Activated CD8-positive, alpha-beta memory T cell treated with anti-CD3 and anti-CD28 coated beads, Interleukin-2, amount 50 U/mL, for 48 hours (primary cell): ENCODE data around the gene NOS1AP.

Source experiments
- DNase-seq: peaks from one replicate; pipeline ENCODE4 v3.0.0-alpha.2; 2020

NOS1AP gene

GRCh38 chr1:162224267-162224666 is 154.8 kb downstream of the NOS1AP start:
- no peak for DNase-seq

- DNase-seq = no peak
Measured at GRCh38 chr1:162228586-162228985, 159.1 kb downstream of the NOS1AP start.

- DNase-seq = no peak
Measured at GRCh38 chr1:162229549-162229948, 160.1 kb downstream of the NOS1AP start.

- DNase-seq = no peak
Measured at GRCh38 chr1:162230096-162230495, 160.6 kb downstream of the NOS1AP start.

- no peak for DNase-seq
Measured at GRCh38 chr1:162230517-162230916, 161.0 kb downstream of the NOS1AP start.

- no peak for DNase-seq
Measured at GRCh38 chr1:162232034-162232711, 162.7 kb downstream of the NOS1AP start.

GRCh38 chr1:162233066-162233465 is 163.6 kb downstream of the NOS1AP start:
- DNase-seq = no peak

- DNase-seq = no peak
Measured at GRCh38 chr1:162233937-162234336, 164.4 kb downstream of the NOS1AP start.

GRCh38 chr1:162234571-162234970 is 165.1 kb downstream of the NOS1AP start:
- no peak for DNase-seq

GRCh38 chr1:162235241-162235800 is 165.8 kb downstream of the NOS1AP start:
- DNase-seq = no peak

- DNase-seq = no peak
Measured at GRCh38 chr1:162236201-162236600, 166.7 kb downstream of the NOS1AP start.

GRCh38 chr1:162236618-162237017 is 167.1 kb downstream of the NOS1AP start:
- no peak for DNase-seq

GRCh38 chr1:162240577-162240976 is 171.1 kb downstream of the NOS1AP start:
- DNase-seq = no peak

GRCh38 chr1:162242804-162243203 is 173.3 kb downstream of the NOS1AP start:
- DNase-seq = no peak

GRCh38 chr1:162248854-162249535 is 179.5 kb downstream of the NOS1AP start:
- no peak for DNase-seq

- DNase-seq = no peak
Measured at GRCh38 chr1:162250004-162250730, 180.7 kb downstream of the NOS1AP start.

GRCh38 chr1:162251102-162251501 is 181.6 kb downstream of the NOS1AP start:
- DNase-seq = no peak

- no peak for DNase-seq
Measured at GRCh38 chr1:162252214-162252613, 182.7 kb downstream of the NOS1AP start.

- no peak for DNase-seq
Measured at GRCh38 chr1:162253790-162254189, 184.3 kb downstream of the NOS1AP start.

- no peak for DNase-seq
Measured at GRCh38 chr1:162256287-162256686, 186.8 kb downstream of the NOS1AP start.

GRCh38 chr1:162258394-162258793 is 188.9 kb downstream of the NOS1AP start:
- no peak for DNase-seq

GRCh38 chr1:162259894-162260455 is 190.5 kb downstream of the NOS1AP start:
- DNase-seq = no peak

GRCh38 chr1:162264108-162264507 is 194.6 kb downstream of the NOS1AP start:
- no peak for DNase-seq
